Measurements from ENCODE around the gene FXR1.

DNA sequence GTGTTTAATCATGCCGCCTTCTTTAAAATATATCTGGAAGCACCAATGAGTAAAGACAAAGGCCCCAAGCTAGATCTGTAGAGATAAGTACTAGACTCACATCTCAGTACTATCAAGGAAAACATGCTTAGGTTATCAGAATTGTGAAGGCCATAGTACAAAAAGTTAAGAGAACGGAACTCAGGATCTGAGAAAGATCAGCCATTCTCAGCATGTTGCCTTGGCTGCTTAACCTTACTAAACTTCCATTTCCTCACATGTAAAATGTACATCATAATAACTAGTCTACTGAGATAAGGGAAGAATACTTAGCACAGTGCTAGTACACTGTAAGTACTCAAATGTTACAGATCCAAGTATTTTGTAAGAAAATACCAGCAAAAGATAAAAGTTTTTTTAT lies 69.4 kb downstream of the FXR1 start:
- TF ChIP-seq, protein P1, sequence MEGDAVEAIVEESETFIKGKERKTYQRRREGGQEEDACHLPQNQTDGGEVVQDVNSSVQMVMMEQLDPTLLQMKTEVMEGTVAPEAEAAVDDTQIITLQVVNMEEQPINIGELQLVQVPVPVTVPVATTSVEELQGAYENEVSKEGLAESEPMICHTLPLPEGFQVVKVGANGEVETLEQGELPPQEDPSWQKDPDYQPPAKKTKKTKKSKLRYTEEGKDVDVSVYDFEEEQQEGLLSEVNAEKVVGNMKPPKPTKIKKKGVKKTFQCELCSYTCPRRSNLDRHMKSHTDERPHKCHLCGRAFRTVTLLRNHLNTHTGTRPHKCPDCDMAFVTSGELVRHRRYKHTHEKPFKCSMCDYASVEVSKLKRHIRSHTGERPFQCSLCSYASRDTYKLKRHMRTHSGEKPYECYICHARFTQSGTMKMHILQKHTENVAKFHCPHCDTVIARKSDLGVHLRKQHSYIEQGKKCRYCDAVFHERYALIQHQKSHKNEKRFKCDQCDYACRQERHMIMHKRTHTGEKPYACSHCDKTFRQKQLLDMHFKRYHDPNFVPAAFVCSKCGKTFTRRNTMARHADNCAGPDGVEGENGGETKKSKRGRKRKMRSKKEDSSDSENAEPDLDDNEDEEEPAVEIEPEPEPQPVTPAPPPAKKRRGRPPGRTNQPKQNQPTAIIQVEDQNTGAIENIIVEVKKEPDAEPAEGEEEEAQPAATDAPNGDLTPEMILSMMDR (conservative IDR thresholded peaks at IDR 0.05 in 1 of 2, IDR thresholded peaks at IDR 0.05 in 1 of 2; ENCODE audit: extremely low read depth in 1 of 2, insufficient read depth in 1 of 2, low read depth in 1 of 2, low read length in 2 of 2): no peak
- no peak for TF ChIP-seq EZH2 (IDR thresholded peaks at IDR 0.05; ENCODE audit: borderline replicate concordance, low read length)
